BLaER1 treated with 17β-estradiol and CSF1 and Interleukin-3, amounts not matched to agents 10 nM and 100 nM (cell line): ENCODE measurements around the gene APELA.

Source experiments
- H3K27ac ChIP-seq, 11 experiments: shearing (Covaris generic); formaldehyde crosslinking; 2 replicates each; pipeline ENCODE4 v1.8.1; 2022
- H3K27me3 ChIP-seq, 11 experiments: shearing (Covaris generic); formaldehyde crosslinking; 2 replicates each; pipeline ENCODE4 v1.8.1; 2022
- H3K36me3 ChIP-seq, 11 experiments: shearing (Covaris generic); formaldehyde crosslinking; 2 replicates each; pipeline ENCODE4 v1.8.1; 2022
- H3K4me1 ChIP-seq, 10 experiments: shearing (Covaris generic); formaldehyde crosslinking; 2 replicates each; pipeline ENCODE4 v1.8.1; 2022
- H3K4me2 ChIP-seq, 11 experiments: shearing (Covaris generic); formaldehyde crosslinking; 2 replicates each; pipeline ENCODE4 v1.8.1; 2022
- H3K4me3 ChIP-seq, 10 experiments: shearing (Covaris generic); formaldehyde crosslinking; 2 replicates each; pipeline ENCODE4 v1.8.1; 2022
- H3K9ac ChIP-seq, 11 experiments: shearing (Covaris generic); formaldehyde crosslinking; 2 replicates each; pipeline ENCODE4 v1.8.1; 2022
- H3K9me3 ChIP-seq, 11 experiments: shearing (Covaris generic); formaldehyde crosslinking; replicated peaks in 1 of 11; 2 replicates each; pipeline ENCODE4 v1.8.1; 2022
- H4K20me1 ChIP-seq, 11 experiments: shearing (Covaris generic); formaldehyde crosslinking; 2 replicates each; pipeline ENCODE4 v1.8.1; 2022
- Cebpa-rat ChIP-seq, 11 experiments: shearing (Covaris generic); IDR thresholded peaks; 2 replicates each; pipeline ENCODE4 v1.8.1; 2022

Gene APELA

GRCh38 chr4:164876700-164877324 lies at the start of gene APELA:
APELA (plus strand) TSS chr4:164877178; CDS start chr4:164877332, 154 bp downstream.
- peak within 1 kb of the TSS; percentile 37 to 73 (median 62) for H3K4me2 ChIP-seq
- H3K9me3 ChIP-seq = peaks cover 0 to 3% (median 0%) of the 10 kb centered on the region in 11 experiments; a peak in 2 of 22 replicates
- peak within 1 kb of the TSS in 5 of 11 experiments; percentile 1 to 44 (median 33); a peak in 5 of 22 replicates for H3K27ac ChIP-seq
- 0 out of 22 replicates have a peak, but pooled peaks of 1 of the 11 experiments have one; percentile 13 for TF ChIP-seq Cebpa-rat (IDR thresholded peaks at IDR 0.05)
- no peak within 1 kb of the TSS for H3K4me3 ChIP-seq
- H4K20me1 ChIP-seq = no peaks in the 10 kb centered on the region
- H3K9ac ChIP-seq = no peak within 1 kb of the TSS
- H3K36me3 ChIP-seq = no peaks in the 10 kb centered on the region
- H3K27me3 ChIP-seq = no peaks in the 10 kb centered on the region
- peaks cover 15 to 19% (median 17%) of the 10 kb centered on the region in 10 experiments for H3K4me1 ChIP-seq

- H3K9me3 ChIP-seq = no peaks in the 10 kb centered on the region
- no peak overlapping the region for H3K4me2 ChIP-seq
- no peak overlapping the region for H3K4me3 ChIP-seq
- no peak overlapping the region for H3K27ac ChIP-seq
- H3K27me3 ChIP-seq = no peaks in the 10 kb centered on the region
- no peaks in the 10 kb centered on the region for H3K36me3 ChIP-seq
- H3K9ac ChIP-seq = no peak overlapping the region
- H3K4me1 ChIP-seq = no peaks in the 10 kb centered on the region
- no peak for TF ChIP-seq Cebpa-rat (IDR thresholded peaks at IDR 0.05)
- no peaks in the 10 kb centered on the region for H4K20me1 ChIP-seq
These were observed 48.0 kb upstream of the APELA start for GRCh38 chr4:164828955-164829354.

- no peak overlapping the region for H3K4me3 ChIP-seq
- H3K27ac ChIP-seq = no peak overlapping the region
- H3K27me3 ChIP-seq = no peaks in the 10 kb centered on the region
These were observed 30.4 kb upstream of the APELA start for GRCh38 chr4:164846566-164846965.

GRCh38 chr4:164847016-164847415 lies 30.0 kb upstream of the APELA start:
- Histone ChIP-seq H4K20me1 (no peaks in the 10 kb centered on the region), H3K4me2 (no peak overlapping the region; a peak in 2 of 22 replicates), H3K4me1 (peaks cover 0 to 5% (median 0%) of the 10 kb centered on the region in 10 experiments; a peak in 1 of 20 replicates), H3K27me3 (no peaks in the 10 kb centered on the region), H3K27ac (no peak overlapping the region), H3K4me3 (no peak overlapping the region), H3K9ac (no peak overlapping the region), H3K9me3 (no peaks in the 10 kb centered on the region), H3K36me3 (no peaks in the 10 kb centered on the region)
- no peak for TF ChIP-seq Cebpa-rat (IDR thresholded peaks at IDR 0.05)

More at GRCh38 chr4:164846566-164846965, 30.4 kb upstream of the APELA start:
- Histone ChIP-seq H3K9ac (no peak overlapping the region), H4K20me1 (no peaks in the 10 kb centered on the region), H3K4me1 (peaks cover 0 to 5% (median 0%) of the 10 kb centered on the region in 10 experiments; a peak in 1 of 20 replicates), H3K4me2 (peak overlapping the region in 2 of 11 experiments; percentile 19 to 29; a peak in 2 of 22 replicates), H3K36me3 (no peaks in the 10 kb centered on the region), H3K9me3 (no peaks in the 10 kb centered on the region)
- TF ChIP-seq Cebpa-rat (IDR thresholded peaks at IDR 0.05) = no peak

GRCh38 chr4:164847967-164848649 lies 28.9 kb upstream of the APELA start:
- H3K4me2 ChIP-seq = no peak overlapping the region
- H3K4me1 ChIP-seq = peaks cover 0 to 5% (median 0%) of the 10 kb centered on the region in 10 experiments; a peak in 1 of 20 replicates
- H3K36me3 ChIP-seq = no peaks in the 10 kb centered on the region
- no peak overlapping the region for H3K4me3 ChIP-seq
- no peaks in the 10 kb centered on the region for H3K27me3 ChIP-seq
- no peak overlapping the region for H3K27ac ChIP-seq
- H3K9me3 ChIP-seq = no peaks in the 10 kb centered on the region
- no peak overlapping the region for H3K9ac ChIP-seq
- TF ChIP-seq Cebpa-rat (IDR thresholded peaks at IDR 0.05) = no peak
- H4K20me1 ChIP-seq = no peaks in the 10 kb centered on the region

GRCh38 chr4:164856396-164856795 lies 20.6 kb upstream of the APELA start:
- Histone ChIP-seq H3K4me2 (no peak overlapping the region), H3K4me1 (no peaks in the 10 kb centered on the region), H3K27me3 (no peaks in the 10 kb centered on the region), H3K9me3 (no peaks in the 10 kb centered on the region), H3K36me3 (no peaks in the 10 kb centered on the region), H3K27ac (no peak overlapping the region), H4K20me1 (no peaks in the 10 kb centered on the region), H3K4me3 (no peak overlapping the region), H3K9ac (no peak overlapping the region)
- no peak for TF ChIP-seq Cebpa-rat (IDR thresholded peaks at IDR 0.05)

- H3K9ac ChIP-seq = no peak overlapping the region
- H3K36me3 ChIP-seq = no peaks in the 10 kb centered on the region
- no peaks in the 10 kb centered on the region for H3K4me1 ChIP-seq
- no peak overlapping the region for H3K27ac ChIP-seq
- no peaks in the 10 kb centered on the region for H3K27me3 ChIP-seq
- H3K9me3 ChIP-seq = 0 out of 22 replicates have a peak, but pooled peaks cover 0 to 5% (median 0%) of the 10 kb centered on the region in 11 experiments
- no peaks in the 10 kb centered on the region for H4K20me1 ChIP-seq
- H3K4me2 ChIP-seq = no peak overlapping the region
- no peak for TF ChIP-seq Cebpa-rat (IDR thresholded peaks at IDR 0.05)
- H3K4me3 ChIP-seq = no peak overlapping the region
These were observed 10.0 kb upstream of the APELA start for GRCh38 chr4:164866817-164867490.

GRCh38 chr4:164871673-164872072 lies 5.3 kb upstream of the APELA start:
- no peak for TF ChIP-seq Cebpa-rat (IDR thresholded peaks at IDR 0.05)
- H3K9me3 ChIP-seq = peaks cover 0 to 3% (median 0%) of the 10 kb centered on the region in 11 experiments; a peak in 2 of 22 replicates
- H4K20me1 ChIP-seq = no peaks in the 10 kb centered on the region
- H3K36me3 ChIP-seq = no peaks in the 10 kb centered on the region
- peaks cover 4 to 9% (median 8%) of the 10 kb centered on the region in 10 experiments for H3K4me1 ChIP-seq
- H3K4me2 ChIP-seq = no peak overlapping the region
- H3K4me3 ChIP-seq = no peak overlapping the region
- H3K9ac ChIP-seq = no peak overlapping the region
- no peak overlapping the region for H3K27ac ChIP-seq
- H3K27me3 ChIP-seq = no peaks in the 10 kb centered on the region

- Histone ChIP-seq H3K9me3 (peaks cover 0 to 3% (median 0%) of the 10 kb centered on the region in 11 experiments; a peak in 2 of 22 replicates), H4K20me1 (no peaks in the 10 kb centered on the region), H3K4me1 (peaks cover 12 to 17% (median 16%) of the 10 kb centered on the region in 10 experiments), H3K36me3 (no peaks in the 10 kb centered on the region), H3K4me3 (no peak overlapping the region), H3K27ac (no peak overlapping the region), H3K9ac (no peak overlapping the region), H3K27me3 (no peaks in the 10 kb centered on the region), H3K4me2 (no peak overlapping the region)
- TF ChIP-seq Cebpa-rat (IDR thresholded peaks at IDR 0.05) = no peak
These were observed 4.5 kb upstream of the APELA start for GRCh38 chr4:164872481-164872880.
